GM20431 (cell line): ENCODE measurements around the gene COX7A2.

Experiments used
- in situ Hi-C: fragments of 300-500 bp; cut with MseI, MboI; formaldehyde crosslinking; loops from one replicate; pipeline ENCODE4 v1.15.0; 2020; ENCODE audit warnings: low sequenced_read_pairs; ENCODE audit not compliant: unreplicated experiment

COX7A2 gene

GRCh38 chr6:75243333-75244062 is at the start of gene COX7A2:
Gene COX7A2, minus strand, starts transcription at chr6:75243801. Its CDS starts 67 bp downstream, at chr6:75243734.
- in situ Hi-C loops = no loop called here

- in situ Hi-C loops = loop anchor here (10.0 kb wide), 1 partner anchor 242 kb away; no protein-coding TSS in a partner anchor
Measured at GRCh38 chr6:75292555-75292954, 49.0 kb upstream of the COX7A2 start.

GRCh38 chr6:75291744-75292143 is 48.1 kb upstream of the COX7A2 start:
- in situ Hi-C loops = loop anchor here (10.0 kb wide), 1 partner anchor 243 kb away; no protein-coding TSS in a partner anchor

- in situ Hi-C loops = loop anchor here (10.0 kb wide), 1 partner anchor 243 kb away; no protein-coding TSS in a partner anchor
Measured at GRCh38 chr6:75291331-75291730, 47.7 kb upstream of the COX7A2 start.

- in situ Hi-C loops = loop anchor here (10.0 kb wide), 1 partner anchor 244 kb away; no protein-coding TSS in a partner anchor
Measured at GRCh38 chr6:75290136-75290945, 46.7 kb upstream of the COX7A2 start.

- in situ Hi-C loops = no loop called here
Measured at GRCh38 chr6:75288023-75288422, 44.4 kb upstream of the COX7A2 start.

GRCh38 chr6:75287424-75287823 is 43.8 kb upstream of the COX7A2 start:
- in situ Hi-C loops = no loop called here

- in situ Hi-C loops = no loop called here
Measured at GRCh38 chr6:75286955-75287354, 43.4 kb upstream of the COX7A2 start.

GRCh38 chr6:75285283-75285639 is 41.7 kb upstream of the COX7A2 start:
- in situ Hi-C loops = no loop called here

- in situ Hi-C loops = no loop called here
Measured at GRCh38 chr6:75284632-75285282, 41.2 kb upstream of the COX7A2 start, which contains the start of gene TMEM30A. Gene TMEM30A, minus strand, starts transcription at chr6:75284792. Its CDS starts 154 bp downstream, at chr6:75284638.

GRCh38 chr6:75283907-75284631 is 40.5 kb upstream of the COX7A2 start:
- in situ Hi-C loops = no loop called here

- in situ Hi-C loops = no loop called here
Measured at GRCh38 chr6:75282706-75283105, 39.1 kb upstream of the COX7A2 start.

- in situ Hi-C loops = no loop called here
Measured at GRCh38 chr6:75281653-75282052, 38.1 kb upstream of the COX7A2 start.

GRCh38 chr6:75280131-75280855 is 36.7 kb upstream of the COX7A2 start:
- in situ Hi-C loops = no loop called here

GRCh38 chr6:75279418-75279817 is 35.8 kb upstream of the COX7A2 start:
- in situ Hi-C loops = no loop called here

- in situ Hi-C loops = no loop called here
Measured at GRCh38 chr6:75278474-75279077, 35.0 kb upstream of the COX7A2 start.

- in situ Hi-C loops = no loop called here
Measured at GRCh38 chr6:75275067-75275466, 31.5 kb upstream of the COX7A2 start.

- in situ Hi-C loops = no loop called here
Measured at GRCh38 chr6:75273009-75273408, 29.4 kb upstream of the COX7A2 start.
